Right ventricle myocardium inferior (tissue), 1 donor: ENCODE data around the gene FAF2. TPM values are rescaled to one million over a fixed set of nuclear protein-coding genes. Genes with fewer than 3 reads are reported as not detected.
"Not testable (repeated sequence)": the region's sequence is repeated elsewhere in the genome, so short reads cannot be mapped to it uniquely, and the experiment has no call there.

ENCODE experiments used
- ATAC-seq: fragments of 200-7000 bp; cut with Tn5 transposase; one replicate; pipeline ENCODE4 v1.9.1; 2020; ENCODE audit warnings: mild to moderate bottlenecking, moderate library complexity
- DNase-seq: peaks from one replicate; pipeline ENCODE4 v3.0.0; 2021; ENCODE audit errors: missing footprints
- intact Hi-C: fragments of 100-400 bp; cut with DNase I; formaldehyde crosslinking; loops from one replicate; pipeline ENCODE4 v1.11.0; 2022
- total RNA-seq: library from RNA; stranded (reverse); fragmentation: NEBNext Ultra II Directional; extraction: Animal tissue kit (Norgen Biotek cat#: 25700); gene quantifications from one replicate; pipeline ENCODE4 v1.2.1, GENCODE V29; 2021
- donor health status: DM: no; HTN: yes; CAD: no; lungs with severe emphysema.

Gene FAF2
- total RNA-seq, 1 donor from 2014 or later, result 15.7 TPM

- ATAC-seq (no peak), DNase-seq (no peak)
- intact Hi-C loops, result loop anchor here (2.0 kb wide), 1 partner anchor 97 kb away; no protein-coding TSS in a partner anchor
These were observed 2.0 kb upstream of the FAF2 start for GRCh38 chr5:176446028-176446665.

DNA sequence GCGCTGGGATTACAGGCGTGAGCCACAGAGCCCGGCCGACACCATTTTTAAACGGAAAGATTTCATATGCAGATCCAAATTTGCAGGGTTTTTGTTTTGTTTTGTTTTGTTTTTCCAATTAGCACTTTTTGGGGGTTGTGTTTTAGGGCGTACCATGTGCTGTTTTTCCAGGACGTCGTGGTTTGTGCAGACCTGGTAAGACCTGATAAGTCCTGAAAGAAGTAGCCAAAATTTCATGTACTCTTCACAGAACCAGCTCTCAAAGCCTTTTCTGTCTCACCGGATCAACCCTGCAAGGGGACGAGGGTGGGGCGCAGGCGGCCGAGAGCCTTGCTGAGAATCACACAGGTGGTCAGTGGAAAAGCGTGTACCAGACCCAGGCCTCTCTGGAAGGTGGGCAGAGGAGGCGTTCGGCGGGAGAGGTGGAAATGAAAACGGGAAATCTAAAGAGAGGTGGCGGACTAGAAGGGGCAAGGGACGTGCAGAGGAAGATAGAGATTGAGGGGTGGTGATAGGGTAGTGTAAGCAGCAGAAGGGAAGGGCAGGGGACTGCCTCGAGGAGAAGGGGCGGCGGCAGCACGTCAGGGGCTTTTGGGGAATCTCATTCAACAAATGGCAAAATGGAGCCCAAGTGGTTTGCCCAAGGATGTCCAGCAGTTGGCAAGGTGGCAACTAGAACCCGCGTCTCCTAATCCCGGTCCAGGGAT lies 1.1 kb upstream of the FAF2 start:
- DNase-seq, result peak; percentile 66
- intact Hi-C loops, result loop anchor here (2.0 kb wide), 1 partner anchor 96 kb away; no protein-coding TSS in a partner anchor
- no peak for ATAC-seq

DNA sequence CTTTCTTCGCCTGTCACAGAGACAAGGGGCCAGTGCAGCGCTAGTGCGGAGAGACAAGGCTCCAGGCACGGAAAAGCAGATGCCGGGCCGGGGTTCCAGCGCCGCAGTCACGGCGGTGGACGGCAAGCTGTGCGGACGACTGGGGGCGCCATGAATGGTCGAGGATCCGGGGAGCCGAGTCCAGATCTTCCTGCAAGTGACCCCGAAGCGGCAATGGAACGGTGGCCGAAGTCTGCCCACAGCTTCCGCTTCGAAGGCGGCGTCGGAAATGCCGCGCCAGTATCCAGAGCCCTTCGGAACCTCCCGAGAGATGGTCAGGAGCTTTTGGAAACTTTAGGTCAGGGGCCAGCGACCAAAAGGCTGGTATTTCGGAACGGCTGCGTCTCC lies 601 bp upstream of the FAF2 start:
- intact Hi-C loops, result loop anchor here (2.0 kb wide), 1 partner anchor 95 kb away; no protein-coding TSS in a partner anchor
- ATAC-seq (peak; percentile 25), DNase-seq (peak; percentile 86)

GRCh38 chr5:176450077-176450476 lies 1.9 kb downstream of the FAF2 start:
- no peak for DNase-seq
- intact Hi-C loops, result no loop called here
- no peak for ATAC-seq

- no peak for DNase-seq
- intact Hi-C loops, result no loop called here
- ATAC-seq, result no peak
These were observed 6.7 kb downstream of the FAF2 start for GRCh38 chr5:176454724-176455394.

GRCh38 chr5:176458904-176459561 lies 10.8 kb downstream of the FAF2 start:
- intact Hi-C loops, result no loop called here
- DNase-seq (no peak), ATAC-seq (no peak)

- intact Hi-C loops, result no loop called here
These were observed 13.2 kb downstream of the FAF2 start for GRCh38 chr5:176461349-176461748.

GRCh38 chr5:176463113-176463764 lies 15.1 kb downstream of the FAF2 start:
- ATAC-seq (no peak), DNase-seq (no peak)
- intact Hi-C loops, result no loop called here

More at GRCh38 chr5:176461349-176461748, 13.2 kb downstream of the FAF2 start:
- no peak for DNase-seq
- ATAC-seq, result no peak

- no peak for DNase-seq
- ATAC-seq, result no peak
- intact Hi-C loops, result no loop called here
These were observed 18.2 kb downstream of the FAF2 start for GRCh38 chr5:176466245-176466871.

DNA sequence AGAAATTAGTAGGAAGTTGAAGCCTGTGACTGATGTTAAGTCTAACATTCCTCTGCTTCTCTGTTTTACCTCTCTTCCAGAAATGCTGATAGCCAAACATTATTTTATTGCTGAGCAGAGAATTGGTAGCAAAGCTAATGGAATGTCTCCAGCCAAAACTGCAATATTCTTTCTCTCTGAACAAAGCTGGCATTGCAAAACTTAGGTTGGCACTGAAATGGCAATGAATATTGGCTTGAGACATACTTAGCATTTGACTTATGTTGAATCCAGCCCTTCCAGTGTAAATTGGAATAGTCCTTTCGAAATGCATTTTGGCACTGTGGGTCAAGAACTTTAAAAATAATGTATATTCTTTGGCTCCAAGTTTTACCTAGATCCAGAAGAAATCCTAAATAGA lies 21.1 kb downstream of the FAF2 start:
- ATAC-seq, result no peak
- no peak for DNase-seq
- intact Hi-C loops, result no loop called here

DNA sequence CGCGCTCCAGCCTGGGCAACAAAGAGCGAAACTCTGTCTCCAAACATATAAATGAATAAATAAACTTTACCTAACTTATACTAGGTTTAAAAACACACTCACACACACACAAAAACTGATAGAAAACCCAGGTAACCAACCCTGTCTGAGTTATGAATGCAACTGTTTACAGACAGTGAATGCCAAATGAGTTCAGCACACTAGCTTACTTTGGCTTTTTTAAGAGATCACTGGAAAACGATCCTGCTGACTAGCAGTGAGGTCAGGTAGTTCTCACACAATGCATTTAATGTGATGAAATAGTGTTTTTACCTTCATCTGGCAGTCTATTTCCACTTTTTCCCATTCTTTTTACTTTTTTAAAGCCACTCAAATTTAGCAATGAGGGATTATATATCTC lies 22.4 kb downstream of the FAF2 start:
- DNase-seq (no peak), ATAC-seq (no peak)
- intact Hi-C loops, result no loop called here

GRCh38 chr5:176471098-176471497 lies 22.9 kb downstream of the FAF2 start:
- ATAC-seq, result no peak
- intact Hi-C loops, result no loop called here
- no peak for DNase-seq

- intact Hi-C loops, result no loop called here
- DNase-seq (no peak), ATAC-seq (no peak)
These were observed 25.3 kb downstream of the FAF2 start for GRCh38 chr5:176473335-176474006.

- intact Hi-C loops, result no loop called here
- ATAC-seq (no peak), DNase-seq (no peak)
These were observed 26.3 kb downstream of the FAF2 start for GRCh38 chr5:176474476-176474875.

- intact Hi-C loops, result no loop called here
- no peak for ATAC-seq
- no peak for DNase-seq
These were observed 33.5 kb downstream of the FAF2 start for GRCh38 chr5:176481711-176482110.

GRCh38 chr5:176485176-176485575 lies 37.0 kb downstream of the FAF2 start:
- intact Hi-C loops, result no loop called here
- ATAC-seq (no peak), DNase-seq (no peak)

DNA sequence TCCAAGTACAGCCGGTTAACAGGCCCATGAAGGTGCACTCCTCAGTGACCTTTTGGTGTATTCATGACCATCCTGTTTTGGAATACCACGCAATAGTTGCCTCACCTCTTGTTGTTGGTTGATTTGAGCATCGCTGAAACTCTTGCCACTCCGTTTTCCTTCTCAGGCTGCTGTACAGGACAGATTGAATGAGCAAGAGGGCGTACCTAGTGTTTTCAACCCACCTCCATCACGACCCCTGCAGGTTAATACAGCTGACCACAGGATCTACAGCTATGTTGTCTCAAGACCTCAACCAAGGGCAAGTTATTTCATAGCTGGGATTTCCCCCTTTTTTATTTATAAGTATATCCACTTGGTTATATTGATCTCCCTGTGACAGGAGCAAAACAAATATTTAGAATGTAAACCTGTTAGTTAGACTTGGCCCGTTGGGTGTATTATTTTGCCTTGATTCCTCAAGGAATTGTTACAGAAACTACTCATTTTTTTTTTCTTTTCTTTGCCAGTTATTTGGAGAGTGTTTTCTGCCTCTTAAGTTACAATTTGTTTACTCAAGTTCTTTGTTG lies 38.1 kb downstream of the FAF2 start:
- ATAC-seq (no peak), DNase-seq (no peak)
- intact Hi-C loops, result no loop called here

DNA sequence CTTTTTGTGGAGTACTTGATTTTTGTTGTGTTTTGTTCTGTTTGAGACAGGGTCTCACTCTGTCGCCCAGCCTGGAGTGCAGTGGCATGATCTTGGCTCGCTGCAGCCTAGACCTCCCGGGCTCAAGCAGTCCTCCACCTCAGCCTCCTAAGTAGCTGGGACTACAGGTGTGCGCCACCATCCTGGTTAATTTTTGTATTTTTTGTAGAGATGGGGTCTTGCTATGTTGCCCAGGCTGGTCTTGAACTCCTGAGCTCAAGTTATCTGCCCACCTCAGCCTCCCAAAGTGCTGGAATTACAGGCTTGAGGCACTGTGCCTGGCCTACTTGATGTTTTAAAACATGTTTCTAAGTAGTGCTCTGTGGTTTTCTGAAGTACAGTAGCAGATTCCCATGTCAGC lies 39.0 kb downstream of the FAF2 start:
- DNase-seq, intact Hi-C loops, ATAC-seq: not testable (repeated sequence)
